Gastroesophageal sphincter (tissue), 4 donors: Measurements from ENCODE around the gene FUT2. TPM values are rescaled to one million over a fixed set of nuclear protein-coding genes. Genes with fewer than 3 reads are reported as not detected.
"Not testable (repeated sequence)": the region's sequence is repeated elsewhere in the genome, so short reads cannot be mapped to it uniquely, and the experiment has no call there.

Source experiments
- ATAC-seq: fragments of 150-250 bp; one replicate; pipeline ENCODE4 v1.9.1; 2016; ENCODE audit warnings: mild to moderate bottlenecking, moderate library complexity
- H3K27ac ChIP-seq, 4 donors: fragments of 200-600 bp; sonication (generic) in 3 of 4; 1 replicate in 3 of 4; 2 replicates in 1 of 4; pipeline ENCODE4 v1.5.1; 2016 to 2019
- H3K27me3 ChIP-seq: fragments of 200-600 bp; sonication (generic); one replicate; pipeline ENCODE4 v1.5.1; 2019
- H3K36me3 ChIP-seq, 2 donors: fragments of 200-600 bp; sonication (generic); one replicate each; pipeline ENCODE4 v1.5.1; 2019; ENCODE audit warnings: control low read depth in 1 of 2
- H3K4me1 ChIP-seq, 3 donors: fragments of 200-600 bp; sonication (generic); 1 replicate in 2 of 3; 2 replicates in 1 of 3; pipeline ENCODE4 v1.5.1; 2016 to 2019; ENCODE audit warnings: control low read depth in 2 of 3
- H3K4me3 ChIP-seq, 2 donors: fragments of 200-600 bp; sonication (generic); one replicate each; pipeline ENCODE4 v1.5.1; 2019; ENCODE audit warnings: mild to moderate bottlenecking in 1 of 2, moderate library complexity in 1 of 2
- H3K9me3 ChIP-seq, 3 donors: fragments of 200-600 bp; sonication (generic); one replicate each; pipeline ENCODE4 v1.5.1; 2017 to 2019; ENCODE audit warnings: control low read depth in 2 of 3
- EP300 ChIP-seq: sonication (generic); formaldehyde crosslinking; IDR thresholded peaks from one replicate; pipeline ENCODE4 v1.6.1; 2017; ENCODE audit warnings: antibody characterized with exemption, mild to moderate bottlenecking
- POLR2A ChIP-seq, 2 donors: fragments of 450-650 bp; IDR thresholded peaks; one replicate each; pipeline ENCODE4 v1.6.1; 2017; ENCODE audit warnings: antibody characterized with exemption in 2 of 2, mild to moderate bottlenecking in 2 of 2, moderate library complexity in 1 of 2
- POLR2AphosphoS5 ChIP-seq: sonication (generic); formaldehyde crosslinking; IDR thresholded peaks from one replicate; pipeline ENCODE4 v1.6.1; 2017; ENCODE audit warnings: antibody characterized with exemption
- WGBS, 2 donors: methylation state at CpG; one replicate each; pipeline ENCODE4 v1.1.5; 2018; ENCODE audit warnings: low coverage in 1 of 2; 5-methylcytosine and 5-hydroxymethylcytosine counted together
- total RNA-seq, 4 donors: library from RNA; depleted of rRNA; stranded (reverse); fragments of >200 nt; gene quantifications; one replicate each; pipeline ENCODE4 v1.1.0, GENCODE V29; 2016
- TF ChIP-seq, protein P1 (sequence below), 4 experiments: fragments of 200-600 bp in 2 of 4; fragments of 450-650 bp in 2 of 4; sonication (generic) in 1 of 4; IDR thresholded peaks; one replicate each; pipeline ENCODE4 v1.5.1; 2017 to 2019; ENCODE audit warnings: antibody characterized with exemption in 4 of 4, mild to moderate bottlenecking in 2 of 4, moderate library complexity in 2 of 4

The FUT2 gene
- total RNA-seq, 4 donors from 2014 or later = 3.4 TPM; not detected in 3

DNA sequence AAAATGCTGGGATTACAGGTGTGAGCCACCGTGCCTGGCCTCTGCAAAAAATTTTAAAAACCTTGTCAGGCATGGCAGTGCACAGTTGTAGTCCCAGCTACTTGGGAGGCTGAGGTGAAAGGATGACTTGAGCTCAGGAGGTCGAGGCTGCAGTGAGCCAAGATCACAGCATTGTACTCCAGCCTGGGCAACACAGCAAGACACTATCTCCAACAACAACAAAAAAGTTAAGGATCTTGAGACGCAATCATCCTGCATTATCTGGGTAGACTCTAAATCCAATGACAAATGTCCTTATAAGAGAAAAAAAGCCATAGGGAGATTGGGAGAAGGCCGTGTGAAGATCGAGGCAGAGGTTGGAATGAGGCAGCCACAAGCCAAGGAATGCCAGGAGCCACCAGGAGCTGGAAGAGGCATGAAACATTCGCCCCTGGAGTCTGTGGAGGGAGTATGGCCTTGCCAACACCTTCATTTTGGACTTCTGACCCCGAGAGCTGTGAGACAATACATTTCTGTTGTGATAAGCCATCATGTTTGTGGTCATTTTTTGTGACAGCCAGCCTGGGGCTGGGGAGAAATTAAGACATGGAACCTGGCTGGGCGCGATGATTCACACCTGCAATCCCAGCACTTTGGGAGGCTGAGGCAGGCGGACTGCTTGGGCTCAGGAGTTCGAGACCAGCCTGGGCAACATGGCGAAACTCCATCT is 44.6 kb upstream of the FUT2 start:
- H3K27me3 ChIP-seq = no peaks in the 10 kb centered on the region
- 88 to 100% methylated on average over 1 to 11 of the region's 12 CpGs for WGBS, 2 donors
- peaks cover 0 to 10% (median 0%) of the 10 kb centered on the region in 3 donors for H3K4me1 ChIP-seq
- no peaks in the 10 kb centered on the region for H3K9me3 ChIP-seq
- H3K36me3 ChIP-seq = no peaks in the 10 kb centered on the region
- no peak for ATAC-seq
- no peak overlapping the region for H3K4me3 ChIP-seq
- no peak overlapping the region for H3K27ac ChIP-seq
- TF ChIP-seq POLR2A (IDR thresholded peaks at IDR 0.05) (no peak), POLR2AphosphoS5 (no peak), EP300 (no peak)
- TF ChIP-seq, protein P1, sequence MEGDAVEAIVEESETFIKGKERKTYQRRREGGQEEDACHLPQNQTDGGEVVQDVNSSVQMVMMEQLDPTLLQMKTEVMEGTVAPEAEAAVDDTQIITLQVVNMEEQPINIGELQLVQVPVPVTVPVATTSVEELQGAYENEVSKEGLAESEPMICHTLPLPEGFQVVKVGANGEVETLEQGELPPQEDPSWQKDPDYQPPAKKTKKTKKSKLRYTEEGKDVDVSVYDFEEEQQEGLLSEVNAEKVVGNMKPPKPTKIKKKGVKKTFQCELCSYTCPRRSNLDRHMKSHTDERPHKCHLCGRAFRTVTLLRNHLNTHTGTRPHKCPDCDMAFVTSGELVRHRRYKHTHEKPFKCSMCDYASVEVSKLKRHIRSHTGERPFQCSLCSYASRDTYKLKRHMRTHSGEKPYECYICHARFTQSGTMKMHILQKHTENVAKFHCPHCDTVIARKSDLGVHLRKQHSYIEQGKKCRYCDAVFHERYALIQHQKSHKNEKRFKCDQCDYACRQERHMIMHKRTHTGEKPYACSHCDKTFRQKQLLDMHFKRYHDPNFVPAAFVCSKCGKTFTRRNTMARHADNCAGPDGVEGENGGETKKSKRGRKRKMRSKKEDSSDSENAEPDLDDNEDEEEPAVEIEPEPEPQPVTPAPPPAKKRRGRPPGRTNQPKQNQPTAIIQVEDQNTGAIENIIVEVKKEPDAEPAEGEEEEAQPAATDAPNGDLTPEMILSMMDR (IDR thresholded peaks at IDR 0.05) = no peak

DNA sequence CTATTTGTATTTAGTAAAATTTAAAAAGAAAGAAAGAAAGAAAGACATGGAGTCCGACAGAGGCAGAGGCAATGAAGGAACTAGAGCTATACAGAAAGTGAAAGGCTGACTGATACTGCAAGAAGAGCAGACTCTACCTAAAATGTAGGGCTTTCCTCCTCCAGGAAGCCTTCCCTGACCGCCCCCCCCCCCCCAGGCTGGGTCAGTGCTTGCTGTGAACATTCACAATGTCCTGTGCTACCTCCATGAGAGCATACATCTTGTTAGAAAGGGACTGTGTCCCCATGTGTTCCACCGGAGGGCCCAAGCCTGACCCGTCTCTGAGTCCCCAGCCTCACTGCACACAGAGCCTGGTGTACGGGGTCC is 44.1 kb upstream of the FUT2 start:
- Histone ChIP-seq H3K4me1 (peaks cover 0 to 4% (median 0%) of the 10 kb centered on the region in 3 donors), H3K27ac (no peak overlapping the region), H3K4me3 (no peak overlapping the region), H3K36me3 (no peaks in the 10 kb centered on the region), H3K27me3 (no peaks in the 10 kb centered on the region), H3K9me3 (no peaks in the 10 kb centered on the region)
- no peak for ATAC-seq
- WGBS, 2 donors = 82 to 100% methylated on average over 1 to 2 of the region's 5 CpGs
- TF ChIP-seq, protein P1 (IDR thresholded peaks at IDR 0.05) = no peak
- TF ChIP-seq EP300 = no peak
- no peak for TF ChIP-seq POLR2A (IDR thresholded peaks at IDR 0.05)
- no peak for TF ChIP-seq POLR2AphosphoS5

DNA sequence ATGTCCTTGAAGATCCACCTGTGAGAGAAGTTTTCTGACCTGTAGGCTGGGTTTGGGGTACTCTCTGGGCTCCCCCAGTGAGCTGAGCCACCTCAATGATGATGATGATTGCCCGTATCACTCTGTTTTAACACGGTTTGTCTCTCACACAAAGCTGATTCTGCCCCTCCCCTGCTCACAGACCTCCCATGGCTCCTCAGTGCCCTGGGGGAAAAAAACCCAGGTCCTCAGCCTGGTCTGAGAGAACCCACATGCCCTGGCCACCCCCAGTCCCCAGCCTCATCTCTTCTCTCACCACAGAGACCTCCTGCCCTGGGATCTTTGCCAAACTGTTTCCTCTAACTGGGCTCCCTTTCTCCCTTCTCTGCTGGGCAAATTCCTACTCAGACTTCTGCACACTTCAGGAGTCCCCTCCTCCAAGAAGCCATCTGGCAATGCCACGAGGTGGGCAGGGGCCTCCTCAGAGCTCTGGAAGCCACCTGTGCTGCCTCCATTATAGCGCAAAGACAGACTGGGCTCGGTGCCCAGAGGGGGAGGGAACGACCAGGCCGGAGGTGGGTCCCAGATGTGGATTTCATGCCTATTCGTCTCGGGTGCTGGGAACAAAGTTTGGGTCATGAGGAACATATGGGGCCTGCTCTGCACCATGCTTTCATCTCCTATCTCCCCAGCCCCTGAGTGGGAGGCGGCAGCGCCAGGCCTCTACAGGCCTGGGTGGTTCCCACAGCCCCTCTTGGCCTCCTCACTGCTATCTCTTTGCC is 41.3 kb upstream of the FUT2 start:
- Histone ChIP-seq H3K36me3 (no peaks in the 10 kb centered on the region), H3K27ac (no peak overlapping the region), H3K4me1 (no peaks in the 10 kb centered on the region), H3K27me3 (no peaks in the 10 kb centered on the region), H3K4me3 (no peak overlapping the region), H3K9me3 (no peaks in the 10 kb centered on the region)
- WGBS, 2 donors = 40 to 70% methylated on average over 1 to 4 of the region's 11 CpGs
- TF ChIP-seq POLR2AphosphoS5 = no peak
- no peak for TF ChIP-seq POLR2A (IDR thresholded peaks at IDR 0.05)
- TF ChIP-seq, protein P1 (IDR thresholded peaks at IDR 0.05) = no peak
- TF ChIP-seq EP300 = no peak
- ATAC-seq = no peak

DNA sequence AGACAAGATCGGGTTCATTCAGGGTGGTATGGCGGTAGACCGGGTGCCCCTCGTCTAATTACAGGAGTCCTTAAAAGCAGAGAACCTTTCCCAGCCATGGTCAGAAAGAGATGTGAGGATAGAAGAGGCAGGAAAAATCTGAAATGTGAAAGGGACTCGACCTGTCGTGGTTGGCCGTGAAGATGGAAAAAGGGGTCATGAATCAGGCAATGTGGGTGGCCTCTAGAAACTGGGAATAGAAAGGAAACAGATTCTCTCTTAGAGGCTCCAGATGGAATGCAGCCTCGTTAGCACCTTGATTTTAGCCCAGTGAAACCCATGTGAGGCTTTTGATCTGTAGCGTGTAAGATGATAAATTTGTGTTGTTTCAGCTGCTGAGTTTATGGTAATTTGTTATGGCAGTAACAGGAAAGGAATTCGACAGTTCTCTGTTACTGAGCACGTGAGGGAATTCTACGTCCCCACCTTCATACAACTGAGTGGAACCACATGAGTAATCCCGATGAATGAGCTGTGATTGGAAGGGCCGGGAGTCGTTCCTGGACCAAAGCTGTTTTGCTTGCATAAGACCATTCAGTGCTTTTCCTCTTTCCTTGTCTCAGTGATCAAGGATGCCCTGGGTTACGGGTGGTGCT is 38.8 kb upstream of the FUT2 start:
- Histone ChIP-seq H3K27me3 (no peaks in the 10 kb centered on the region), H3K27ac (no peak overlapping the region), H3K36me3 (no peaks in the 10 kb centered on the region), H3K9me3 (no peaks in the 10 kb centered on the region), H3K4me3 (no peak overlapping the region), H3K4me1 (peaks cover 0 to 12% (median 0%) of the 10 kb centered on the region in 3 donors)
- ATAC-seq = no peak
- 43 to 54% methylated on average over 14 to 15 of the region's 16 CpGs for WGBS, 2 donors
- TF ChIP-seq EP300 (no peak), POLR2AphosphoS5 (no peak), POLR2A (IDR thresholded peaks at IDR 0.05) (no peak)
- TF ChIP-seq, protein P1 (IDR thresholded peaks at IDR 0.05) = no peak

DNA sequence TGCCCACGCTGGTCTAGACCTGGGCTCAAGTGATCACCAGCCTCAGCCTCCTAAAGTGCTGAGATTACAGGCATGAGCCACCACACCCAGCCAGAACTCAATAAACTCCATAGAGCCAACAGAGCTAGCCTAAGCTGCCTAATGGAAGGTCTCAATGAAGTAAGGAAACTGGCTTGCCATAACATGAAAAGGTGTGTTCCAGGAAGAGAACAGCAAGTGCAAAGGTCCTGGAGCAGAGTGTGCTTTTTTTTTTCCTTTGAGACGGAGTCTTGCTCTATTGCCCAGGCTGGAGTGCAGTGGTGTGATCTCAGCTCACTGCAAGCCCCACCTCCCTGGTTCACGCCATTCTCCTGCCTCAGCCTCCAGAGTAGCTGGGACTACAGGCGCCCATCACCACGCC is 37.9 kb upstream of the FUT2 start:
- not testable (repeated sequence) for ATAC-seq, H3K9me3 ChIP-seq, H3K27ac ChIP-seq, H3K36me3 ChIP-seq, H3K4me3 ChIP-seq, H3K27me3 ChIP-seq
- 80 to 95% methylated on average over 1 to 2 of the region's 5 CpGs for whole genome bisulfite sequencing, 2 donors
- peaks cover 0 to 12% (median 0%) of the 10 kb centered on the region in 3 donors for H3K4me1 ChIP-seq
